ENCODE measurements around the gene PIF1. TPM values are rescaled to one million over a fixed set of nuclear protein-coding genes. Genes with fewer than 3 reads are reported as not detected.

Gene PIF1
- total and polyA plus RNA-seq, 9 donors, result 0.18 to 1.4 (median 0.98) TPM; not detected in 2

DNA sequence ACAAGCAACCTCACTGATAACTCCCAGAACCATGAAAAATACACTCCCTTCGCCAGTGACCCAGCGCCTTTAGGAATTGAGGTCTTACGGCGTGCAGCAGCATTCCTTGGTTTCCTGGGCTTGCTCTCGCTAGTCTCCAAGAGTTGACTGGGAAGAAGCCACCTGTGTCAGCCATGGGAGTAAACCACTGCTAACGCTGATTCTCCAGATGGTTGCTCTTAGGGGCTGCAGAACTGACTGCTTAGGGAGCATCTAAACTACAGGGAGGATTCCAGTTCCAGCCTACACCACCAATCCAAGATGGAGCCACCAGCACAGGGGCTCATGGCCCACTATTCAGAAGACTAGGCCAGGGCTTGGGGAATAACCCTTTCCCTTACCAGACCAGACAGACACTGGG is 52.5 kb downstream of the PIF1 start:
- Histone ChIP-seq H3K9me3 (no peaks in the 10 kb centered on the region), H3K27me3 (no peaks in the 10 kb centered on the region), H3K27ac (no peak overlapping the region), H3K36me3 (no peaks in the 10 kb centered on the region), H3K4me1 (ENCODE audit: insufficient read depth) (peaks cover 4% of the 10 kb centered on the region), H3K4me3 (no peak overlapping the region)
- TF ChIP-seq EP300 (IDR thresholded peaks at IDR 0.05) (no peak), CTCF (IDR thresholded peaks at IDR 0.05) (no peak), POLR2A (IDR thresholded peaks at IDR 0.05) (no peak)
- intact Hi-C loops (cut with DNase I), result no loop called here
- no peak for DNase-seq
- WGBS, 3 donors, result 90 to 98% (median 94%) methylated on average over 6 of the region's 6 CpGs

DNA sequence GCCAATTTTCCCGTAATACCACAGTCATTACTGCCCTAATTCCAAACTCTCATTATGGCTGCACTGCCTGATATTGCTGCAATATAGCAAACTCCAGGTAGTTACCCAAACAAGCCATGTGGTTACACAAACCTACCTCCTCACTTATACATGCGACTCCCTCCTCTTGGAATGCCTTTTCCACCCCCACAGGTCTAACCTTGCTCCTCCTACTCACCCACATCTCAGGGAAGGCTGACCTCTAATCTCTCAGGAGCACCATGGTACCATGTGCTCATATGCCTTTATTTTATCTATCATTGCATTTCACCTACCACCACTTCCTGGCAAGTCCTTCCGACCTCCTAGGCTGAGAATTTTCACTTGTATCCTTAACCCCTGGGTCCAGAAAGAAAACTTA is 53.0 kb downstream of the PIF1 start:
- H3K27ac ChIP-seq, result no peak overlapping the region
- DNase-seq, result no peak
- no peaks in the 10 kb centered on the region for H3K9me3 ChIP-seq
- TF ChIP-seq EP300 (IDR thresholded peaks at IDR 0.05) (no peak), CTCF (IDR thresholded peaks at IDR 0.05) (no peak), POLR2A (IDR thresholded peaks at IDR 0.05) (no peak)
- intact Hi-C loops (cut with DNase I), result no loop called here
- no peaks in the 10 kb centered on the region for H3K36me3 ChIP-seq
- 63 to 76% (median 74%) methylated on average over 3 of the region's 3 CpGs for WGBS, 3 donors
- H3K4me1 ChIP-seq (ENCODE audit: insufficient read depth), result peaks cover 4% of the 10 kb centered on the region
- H3K27me3 ChIP-seq, result no peaks in the 10 kb centered on the region
- H3K4me3 ChIP-seq, result no peak overlapping the region

DNA sequence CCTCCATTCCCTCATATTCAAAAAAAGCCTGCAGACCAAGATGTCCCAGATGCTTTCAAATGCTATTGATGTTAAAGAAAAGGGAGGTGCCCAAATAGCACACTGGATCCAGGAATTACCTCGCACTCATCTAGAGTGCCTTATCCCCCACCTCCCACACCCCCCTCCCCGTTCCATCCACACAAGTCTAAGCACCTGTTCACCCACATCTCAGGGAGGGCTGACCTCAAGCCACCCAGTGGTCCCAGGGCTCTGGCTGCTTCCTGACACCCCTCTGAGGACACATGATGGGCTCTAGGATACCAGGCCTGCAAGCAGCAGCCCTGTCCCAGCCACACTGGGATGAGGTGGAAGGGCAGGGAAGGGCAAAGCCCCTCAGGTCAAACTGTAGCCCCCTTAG is 54.8 kb downstream of the PIF1 start:
- Histone ChIP-seq H3K27ac (no peak overlapping the region), H3K9me3 (no peaks in the 10 kb centered on the region), H3K36me3 (no peaks in the 10 kb centered on the region), H3K4me1 (ENCODE audit: insufficient read depth) (peaks cover 4% of the 10 kb centered on the region), H3K4me3 (no peak overlapping the region), H3K27me3 (no peaks in the 10 kb centered on the region)
- WGBS, 3 donors, result 44 to 54% (median 49%) methylated on average over 2 of the region's 2 CpGs
- TF ChIP-seq CTCF (IDR thresholded peaks at IDR 0.05) (no peak), POLR2A (IDR thresholded peaks at IDR 0.05) (no peak), EP300 (IDR thresholded peaks at IDR 0.05) (no peak)
- intact Hi-C loops (cut with DNase I), result no loop called here
- DNase-seq, result no peak

DNA sequence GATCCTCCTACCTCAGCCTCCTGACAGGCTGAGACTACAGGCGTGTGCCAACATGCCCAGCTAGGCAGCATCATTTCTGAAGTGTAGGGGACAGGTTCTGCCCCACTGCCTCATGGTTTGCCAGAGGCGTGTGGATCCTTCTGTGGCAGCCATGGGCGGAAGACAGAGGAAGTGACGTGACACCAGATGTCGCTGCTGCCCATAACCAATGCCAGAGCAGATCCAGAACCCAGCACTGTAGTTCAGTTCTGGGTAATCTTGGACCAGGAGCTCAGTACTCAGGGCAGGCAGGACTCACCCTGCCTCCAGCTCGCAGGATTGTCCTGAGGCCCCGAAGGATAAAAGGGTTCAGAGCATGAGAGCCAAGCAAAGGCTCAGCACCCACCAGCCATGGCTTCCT is 58.2 kb downstream of the PIF1 start:
- intact Hi-C loops (cut with DNase I), result no loop called here
- Histone ChIP-seq H3K27ac (no peak overlapping the region), H3K27me3 (no peaks in the 10 kb centered on the region), H3K9me3 (no peaks in the 10 kb centered on the region), H3K36me3 (no peaks in the 10 kb centered on the region), H3K4me1 (ENCODE audit: insufficient read depth) (no peaks in the 10 kb centered on the region), H3K4me3 (no peak overlapping the region)
- 94 to 96% (median 95%) methylated on average over 7 of the region's 7 CpGs for WGBS, 3 donors
- TF ChIP-seq POLR2A (IDR thresholded peaks at IDR 0.05), result no peak
- TF ChIP-seq CTCF (IDR thresholded peaks at IDR 0.05), result no peak
- no peak for TF ChIP-seq EP300 (IDR thresholded peaks at IDR 0.05)
- DNase-seq, result no peak

GRCh38 chr15:64766058-64766457 is 59.4 kb downstream of the PIF1 start:
- no peak overlapping the region for H3K4me3 ChIP-seq
- TF ChIP-seq CTCF (IDR thresholded peaks at IDR 0.05), result no peak
- TF ChIP-seq EP300 (IDR thresholded peaks at IDR 0.05), result no peak
- TF ChIP-seq POLR2A (IDR thresholded peaks at IDR 0.05), result no peak
- 86 to 89% (median 86%) methylated on average over 8 of the region's 8 CpGs for WGBS, 3 donors
- no peaks in the 10 kb centered on the region for H3K9me3 ChIP-seq
- no peaks in the 10 kb centered on the region for H3K27me3 ChIP-seq
- DNase-seq, result no peak
- no peaks in the 10 kb centered on the region for H3K4me1 ChIP-seq (ENCODE audit: insufficient read depth)
- no peaks in the 10 kb centered on the region for H3K36me3 ChIP-seq
- intact Hi-C loops (cut with DNase I), result no loop called here
- H3K27ac ChIP-seq, result no peak overlapping the region

Measured in ovary (tissue), 9 donors.